HCT116 (cell line): ENCODE data around the gene TMEM86A. TPM values are rescaled to one million over a fixed set of nuclear protein-coding genes. Genes with fewer than 3 reads are reported as not detected.

ENCODE experiments used
- ATAC-seq: fragments of 200-7000 bp; cut with Tn5 transposase; 2 replicates; pipeline ENCODE4 v1.9.1; 2020; ENCODE audit warnings: mild to moderate bottlenecking, moderate library complexity
- BruUV-seq: library from RNA; stranded (reverse); fragments of 400-500 nt; replicated peaks from 2 replicates; lab custom pipeline; 2021; lab: Mats Ljungman, UMichigan
- CTCF ChIA-PET: fragments of 300-600 bp; sonication (Branson Sonifier 250); formaldehyde crosslinking; loops from one replicate; lab custom pipeline; 2021; ENCODE audit warnings: antibody characterized with exemption; lab: Charles Lee
- POLR2A ChIA-PET: fragments of 300-600, 350-600 bp; sonication (Branson Sonifier 250); formaldehyde crosslinking; loops from one replicate; lab custom pipeline; 2021; ENCODE audit warnings: antibody characterized with exemption; lab: Charles Lee
- RAD21 ChIA-PET, 2 experiments: fragments of 300-600 bp; sonication (Branson Sonifier 250); formaldehyde crosslinking; loops; one replicate each; lab custom pipeline; 2023; ENCODE audit warnings: low total read pairs in 2 of 2; ENCODE audit not compliant: uncharacterized antibody in 2 of 2, unreplicated experiment in 2 of 2, low non-redundant PET in 1 of 2; lab: Charles Lee
- DNase-seq: peaks from one replicate; pipeline ENCODE4 v3.0.0-alpha.2; 2010; ENCODE audit warnings: low read depth, low spot score
- H2AFZ ChIP-seq: fragments of 200-600 bp; shearing (Covaris generic), sonication (generic); 2 replicates; pipeline ENCODE4 v1.6.1; 2017; ENCODE audit warnings: low read depth, mixed run types, mixed read lengths, antibody characterized with exemption, low read length; ENCODE audit not compliant: poor library complexity, severe bottlenecking
- H3K27ac ChIP-seq: 2 replicates; pipeline ENCODE4 v1.5.1; 2012; ENCODE audit warnings: low read depth, low read length
- H3K27me3 ChIP-seq: fragments of 200-600 bp; sonication (generic); 2 replicates; pipeline ENCODE4 v1.6.1; 2016; ENCODE audit warnings: mixed run types, low read length, mixed read lengths; ENCODE audit not compliant: insufficient read depth
- H3K36me3 ChIP-seq, 2 experiments: fragments of 200-500 bp in 1 of 2; fragments of 200-600 bp in 1 of 2; sonication (Bioruptor generic) in 1 of 2; sonication (generic) in 1 of 2; 2 replicates each; pipeline versions ENCODE4 v1.5.1 to v1.6.1; 2014 to 2016; ENCODE audit warnings: low read length in 2 of 2, inconsistent platforms in 1 of 2, mixed read lengths in 1 of 2, mixed run types in 1 of 2; ENCODE audit not compliant: insufficient read depth in 2 of 2, control insufficient read depth in 1 of 2
- H3K4me1 ChIP-seq, 2 experiments: fragments of 200-600 bp in 1 of 2; sonication (generic) in 1 of 2; 2 replicates each; pipeline versions ENCODE4 v1.5.1 to v1.6.1; 2012 to 2017; ENCODE audit warnings: low read length in 2 of 2, inconsistent platforms in 1 of 2, mild to moderate bottlenecking in 1 of 2, mixed read lengths in 1 of 2, mixed run types in 1 of 2, moderate library complexity in 1 of 2; ENCODE audit not compliant: insufficient read depth in 2 of 2, control insufficient read depth in 1 of 2
- H3K4me2 ChIP-seq: fragments of 200-600 bp; sonication (generic); 2 replicates; pipeline ENCODE4 v1.6.1; 2017; ENCODE audit warnings: mixed run types, low read length, mixed read lengths
- H3K4me3 ChIP-seq, 2 experiments: fragments of 200-600 bp in 1 of 2; sonication (generic) in 1 of 2; replicated peaks in 1 of 2; 2 replicates each; pipeline ENCODE4 v1.5.1; 2011 to 2016; ENCODE audit warnings: low read length in 2 of 2, control low read depth in 1 of 2, low read depth in 1 of 2, mild to moderate bottlenecking in 1 of 2, mixed read lengths in 1 of 2, mixed run types in 1 of 2
- H3K79me2 ChIP-seq: fragments of 200-600 bp; sonication (generic); 2 replicates; pipeline ENCODE4 v1.6.1; 2017; ENCODE audit warnings: mild to moderate bottlenecking, mixed run types, low read length, moderate library complexity, mixed read lengths; ENCODE audit not compliant: insufficient read depth
- H3K9ac ChIP-seq: fragments of 200-600 bp; sonication (generic); 2 replicates; pipeline ENCODE4 v1.6.1; 2016; ENCODE audit warnings: low read length, mixed read lengths
- H3K9me2 ChIP-seq: fragments of 200-600 bp; sonication (generic), shearing (Covaris generic); 2 replicates; pipeline ENCODE4 v1.6.1; 2017; ENCODE audit warnings: mixed run types, mild to moderate bottlenecking, moderate library complexity; ENCODE audit not compliant: insufficient read depth
- H3K9me3 ChIP-seq, 2 experiments: fragments of 200-500 bp in 1 of 2; fragments of 200-600 bp in 1 of 2; sonication (Bioruptor generic) in 1 of 2; sonication (generic) in 1 of 2; 2 replicates each; pipeline ENCODE4 v1.6.1; 2014 to 2017; ENCODE audit warnings: low read length in 2 of 2, mixed read lengths in 2 of 2, inconsistent platforms in 1 of 2, low read depth in 1 of 2, mild to moderate bottlenecking in 1 of 2, mixed run types in 1 of 2, moderate library complexity in 1 of 2; ENCODE audit not compliant: control insufficient read depth in 1 of 2, insufficient read depth in 1 of 2
- H4K20me1 ChIP-seq: fragments of 200-600 bp; sonication (generic), shearing (Covaris generic); 2 replicates; pipeline ENCODE4 v1.6.1; 2017; ENCODE audit warnings: mixed run types, mild to moderate bottlenecking, moderate library complexity; ENCODE audit not compliant: insufficient read depth
- CBX3 ChIP-seq: IDR thresholded peaks from 2 replicates; pipeline ENCODE4 v1.6.1; 2012; ENCODE audit warnings: low read depth
- CEBPB ChIP-seq: IDR thresholded peaks from 2 replicates; pipeline ENCODE4 v1.6.1; 2012; ENCODE audit warnings: low read depth
- EGR1 ChIP-seq: IDR thresholded peaks from 2 replicates; pipeline ENCODE4 v1.6.1; 2012; ENCODE audit warnings: low read depth
- ELF1 ChIP-seq: IDR thresholded peaks from 2 replicates; pipeline ENCODE4 v1.6.1; 2012; ENCODE audit warnings: low read depth, borderline replicate concordance
- EZH2 ChIP-seq: fragments of 200-600 bp; sonication (generic); IDR thresholded peaks from 2 replicates; pipeline ENCODE4 v1.6.1; 2017; ENCODE audit warnings: antibody characterized with exemption, mixed run types
- EZH2phosphoT487 ChIP-seq: fragments of 200-600 bp; IDR thresholded peaks from 2 replicates; pipeline ENCODE4 v1.6.1; 2018; ENCODE audit warnings: antibody characterized with exemption, borderline replicate concordance
- FOSL1 ChIP-seq: IDR thresholded peaks from 2 replicates; pipeline ENCODE4 v1.6.1; 2012; ENCODE audit warnings: low read depth
- JUND ChIP-seq: IDR thresholded peaks from 2 replicates; pipeline ENCODE4 v1.6.1; 2012
- POLR2AphosphoS5 ChIP-seq: IDR thresholded peaks from 2 replicates; pipeline ENCODE4 v1.6.1; 2011; ENCODE audit warnings: mild to moderate bottlenecking, low read depth, low read length, moderate library complexity
- RAD21 ChIP-seq: IDR thresholded peaks from 2 replicates; pipeline ENCODE4 v1.6.1; 2012; ENCODE audit warnings: low read depth, mild to moderate bottlenecking
- TCF7L2 ChIP-seq: IDR thresholded peaks from 2 replicates; pipeline ENCODE4 v1.7.0; 2011; ENCODE audit warnings: borderline replicate concordance, inconsistent platforms; ENCODE audit not compliant: insufficient read depth, insufficient read length; ENCODE audit errors: extremely low read depth
- YY1 ChIP-seq: IDR thresholded peaks from 2 replicates; pipeline ENCODE4 v1.6.1; 2011; ENCODE audit warnings: low read length, low read depth, moderate library complexity, mild to moderate bottlenecking; ENCODE audit not compliant: insufficient replicate concordance; ENCODE audit errors: extremely low read depth
- ZFX ChIP-seq: fragments of 450-650 bp; IDR thresholded peaks from 2 replicates; pipeline ENCODE4 v1.6.1; 2017
- ZNF274 ChIP-seq: fragments of 200-500 bp; sonication (Bioruptor generic); IDR thresholded peaks from 2 replicates; pipeline ENCODE4 v1.6.1; 2014; ENCODE audit warnings: mild to moderate bottlenecking, low read depth, low read length, inconsistent platforms
- intact Hi-C: fragments of 100-400 bp; cut with micrococcal nuclease; formaldehyde crosslinking; loops from 2 replicates; pipeline ENCODE4 v1.10.0; 2022
- total RNA-seq: library from RNA; stranded (reverse); gene quantifications from one replicate; pipeline ENCODE4 v1.2.1, GENCODE V29; 2021; ENCODE audit not compliant: unreplicated experiment
- TF ChIP-seq, protein P1 (sequence below): IDR thresholded peaks from 2 replicates; pipeline ENCODE4 v1.6.1; 2012; ENCODE audit warnings: low read depth
- TF ChIP-seq, protein P2 (sequence below): IDR thresholded peaks from 2 replicates; pipeline ENCODE4 v1.6.1; 2011; ENCODE audit warnings: mild to moderate bottlenecking, low read length, moderate library complexity; ENCODE audit not compliant: insufficient replicate concordance; ENCODE audit errors: extremely low read depth

TMEM86A gene
- total RNA-seq, 1 experiment from 2014 or later = 2.0 TPM

DNA sequence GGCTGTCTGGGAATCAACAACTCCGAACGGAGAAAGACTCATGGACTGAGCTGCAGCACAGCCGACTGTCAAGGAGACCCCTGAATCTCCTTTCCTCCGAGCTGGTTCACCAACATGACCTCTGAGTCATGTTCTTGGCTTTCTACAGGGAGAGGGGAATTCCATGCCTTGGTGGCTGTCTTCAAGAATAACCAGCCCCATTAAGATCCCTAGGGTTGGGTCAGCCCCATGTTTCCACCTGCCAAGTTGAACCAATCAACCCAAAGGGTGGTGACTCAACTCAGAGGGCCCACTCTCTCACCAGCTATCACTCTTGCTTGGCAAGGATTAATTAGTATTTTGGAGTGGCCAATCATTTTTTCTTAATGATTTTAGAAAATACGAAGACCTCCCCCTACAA is 55.7 kb downstream of the TMEM86A start:
- TF ChIP-seq EZH2 (no peak), YY1 (no peak), EZH2phosphoT487 (no peak), ELF1 (no peak), FOSL1 (no peak), CBX3 (no peak), POLR2AphosphoS5 (no peak), CEBPB (no peak), RAD21 (no peak), EGR1 (no peak), TCF7L2 (no peak), ZNF274 (no peak), JUND (no peak), ZFX (no peak)
- TF ChIP-seq, protein P1, sequence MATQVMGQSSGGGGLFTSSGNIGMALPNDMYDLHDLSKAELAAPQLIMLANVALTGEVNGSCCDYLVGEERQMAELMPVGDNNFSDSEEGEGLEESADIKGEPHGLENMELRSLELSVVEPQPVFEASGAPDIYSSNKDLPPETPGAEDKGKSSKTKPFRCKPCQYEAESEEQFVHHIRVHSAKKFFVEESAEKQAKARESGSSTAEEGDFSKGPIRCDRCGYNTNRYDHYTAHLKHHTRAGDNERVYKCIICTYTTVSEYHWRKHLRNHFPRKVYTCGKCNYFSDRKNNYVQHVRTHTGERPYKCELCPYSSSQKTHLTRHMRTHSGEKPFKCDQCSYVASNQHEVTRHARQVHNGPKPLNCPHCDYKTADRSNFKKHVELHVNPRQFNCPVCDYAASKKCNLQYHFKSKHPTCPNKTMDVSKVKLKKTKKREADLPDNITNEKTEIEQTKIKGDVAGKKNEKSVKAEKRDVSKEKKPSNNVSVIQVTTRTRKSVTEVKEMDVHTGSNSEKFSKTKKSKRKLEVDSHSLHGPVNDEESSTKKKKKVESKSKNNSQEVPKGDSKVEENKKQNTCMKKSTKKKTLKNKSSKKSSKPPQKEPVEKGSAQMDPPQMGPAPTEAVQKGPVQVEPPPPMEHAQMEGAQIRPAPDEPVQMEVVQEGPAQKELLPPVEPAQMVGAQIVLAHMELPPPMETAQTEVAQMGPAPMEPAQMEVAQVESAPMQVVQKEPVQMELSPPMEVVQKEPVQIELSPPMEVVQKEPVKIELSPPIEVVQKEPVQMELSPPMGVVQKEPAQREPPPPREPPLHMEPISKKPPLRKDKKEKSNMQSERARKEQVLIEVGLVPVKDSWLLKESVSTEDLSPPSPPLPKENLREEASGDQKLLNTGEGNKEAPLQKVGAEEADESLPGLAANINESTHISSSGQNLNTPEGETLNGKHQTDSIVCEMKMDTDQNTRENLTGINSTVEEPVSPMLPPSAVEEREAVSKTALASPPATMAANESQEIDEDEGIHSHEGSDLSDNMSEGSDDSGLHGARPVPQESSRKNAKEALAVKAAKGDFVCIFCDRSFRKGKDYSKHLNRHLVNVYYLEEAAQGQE = no peak
- TF ChIP-seq, protein P2, sequence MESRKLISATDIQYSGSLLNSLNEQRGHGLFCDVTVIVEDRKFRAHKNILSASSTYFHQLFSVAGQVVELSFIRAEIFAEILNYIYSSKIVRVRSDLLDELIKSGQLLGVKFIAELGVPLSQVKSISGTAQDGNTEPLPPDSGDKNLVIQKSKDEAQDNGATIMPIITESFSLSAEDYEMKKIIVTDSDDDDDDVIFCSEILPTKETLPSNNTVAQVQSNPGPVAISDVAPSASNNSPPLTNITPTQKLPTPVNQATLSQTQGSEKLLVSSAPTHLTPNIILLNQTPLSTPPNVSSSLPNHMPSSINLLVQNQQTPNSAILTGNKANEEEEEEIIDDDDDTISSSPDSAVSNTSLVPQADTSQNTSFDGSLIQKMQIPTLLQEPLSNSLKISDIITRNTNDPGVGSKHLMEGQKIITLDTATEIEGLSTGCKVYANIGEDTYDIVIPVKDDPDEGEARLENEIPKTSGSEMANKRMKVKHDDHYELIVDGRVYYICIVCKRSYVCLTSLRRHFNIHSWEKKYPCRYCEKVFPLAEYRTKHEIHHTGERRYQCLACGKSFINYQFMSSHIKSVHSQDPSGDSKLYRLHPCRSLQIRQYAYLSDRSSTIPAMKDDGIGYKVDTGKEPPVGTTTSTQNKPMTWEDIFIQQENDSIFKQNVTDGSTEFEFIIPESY = no peak
- no peak for DNase-seq
- H3K4me3 ChIP-seq = no peak overlapping the region
- no peak overlapping the region for H3K27ac ChIP-seq
- no peaks in the 10 kb centered on the region for H3K9me2 ChIP-seq
- no TSS peak for BruUV-seq
- no peaks in the 10 kb centered on the region for H3K27me3 ChIP-seq
- ChIA-PET RAD21 (no interaction called here), CTCF (interaction anchor here (1.5 kb wide), 1 partner anchor 10 kb away, joined by 5 read pairs; no protein-coding TSS in a partner anchor), POLR2A (no interaction called here)
- no peaks in the 10 kb centered on the region for H3K9me3 ChIP-seq
- no peaks in the 10 kb centered on the region for H3K79me2 ChIP-seq
- no peaks in the 10 kb centered on the region for H3K36me3 ChIP-seq
- intact Hi-C loops = no loop called here
- no peak overlapping the region for H3K9ac ChIP-seq
- peaks cover 0 to 6% of the 10 kb centered on the region in 2 experiments; a peak in 2 of 4 replicates for H3K4me1 ChIP-seq
- ATAC-seq = no peak
- no peak overlapping the region for H3K4me2 ChIP-seq
- H2AFZ ChIP-seq = no peak overlapping the region
- no peaks in the 10 kb centered on the region for H4K20me1 ChIP-seq
